ENCODE results near the gene HEXIM1. TPM values are rescaled to one million over a fixed set of nuclear protein-coding genes. Genes with fewer than 3 reads are reported as not detected.
A peak's percentile ranks its signal among the peaks of the same experiment; 100 is the strongest.

The HEXIM1 gene
- total RNA-seq, 1 experiment from 2014 or later, result 29.6 TPM

DNA sequence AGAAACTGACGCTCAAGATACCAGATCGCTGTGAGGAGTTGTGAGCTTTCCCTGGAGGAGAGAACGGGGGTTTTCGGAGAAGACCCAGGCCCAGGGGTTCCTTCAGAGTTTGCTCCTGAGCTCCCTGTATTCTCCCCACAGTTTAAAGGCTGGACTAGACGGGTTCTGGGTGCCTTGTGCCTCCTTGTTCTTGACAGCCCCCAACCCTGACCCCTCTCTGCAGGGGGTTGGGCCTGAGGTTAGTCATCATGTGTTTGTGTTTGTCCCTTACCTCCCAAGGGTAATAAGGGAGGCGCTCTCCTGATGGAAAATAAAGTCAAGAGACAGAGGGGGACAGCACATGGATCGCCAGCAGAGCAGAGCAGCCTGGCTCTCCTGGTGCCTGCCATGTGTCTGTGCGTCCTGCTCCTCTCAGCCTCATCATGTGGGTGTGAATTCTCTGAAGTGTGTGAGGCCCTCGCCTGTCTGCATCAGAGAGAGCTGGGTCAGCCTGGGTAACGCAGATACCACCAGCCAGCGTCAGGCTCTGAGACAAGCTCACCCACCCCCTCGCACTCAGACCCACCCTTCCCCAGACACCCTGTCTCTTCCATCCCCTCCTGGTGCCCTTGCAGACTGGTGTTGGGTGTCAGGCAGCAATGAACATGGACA, 22.1 kb downstream of the HEXIM1 start:
- ChIA-PET POLR2A (interaction anchor here (1.4 to 4.4 kb wide), 3 partner anchors 9 to 22 kb away, joined by 9 to 82 read pairs (median 75); partner anchors contain the start of genes HEXIM1 and HEXIM2), CTCF (interaction anchor here (1.0 to 6.4 kb wide), 9 partner anchors 8 to 255 kb away, joined by 3 to 99 read pairs (median 7); partner anchors contain the start of genes ACBD4, HEXIM1 and HEXIM2)
- Mint-ChIP-seq H3K36me3 (peaks cover 4% of the 10 kb centered on the region), H3K4me1 (peaks cover 29% of the 10 kb centered on the region), H3K27me3 (ENCODE audit: low read depth) (no peaks in the 10 kb centered on the region), H3K4me3 (no peak overlapping the region), H3K9me3 (no peaks in the 10 kb centered on the region), H3K27ac (peak overlapping the region; percentile 87; the same call in 1 of the 2 replicates)
- ATAC-seq (no peak), DNase-seq (ENCODE audit: low spot score) (no peak)
- no peak for TF ChIP-seq HMGA2 (CRISPR knock-in tag; IDR thresholded peaks at IDR 0.05)
- no peak for TF ChIP-seq TP53 (CRISPR knock-in tag; IDR thresholded peaks at IDR 0.05)
- TF ChIP-seq, protein P1, sequence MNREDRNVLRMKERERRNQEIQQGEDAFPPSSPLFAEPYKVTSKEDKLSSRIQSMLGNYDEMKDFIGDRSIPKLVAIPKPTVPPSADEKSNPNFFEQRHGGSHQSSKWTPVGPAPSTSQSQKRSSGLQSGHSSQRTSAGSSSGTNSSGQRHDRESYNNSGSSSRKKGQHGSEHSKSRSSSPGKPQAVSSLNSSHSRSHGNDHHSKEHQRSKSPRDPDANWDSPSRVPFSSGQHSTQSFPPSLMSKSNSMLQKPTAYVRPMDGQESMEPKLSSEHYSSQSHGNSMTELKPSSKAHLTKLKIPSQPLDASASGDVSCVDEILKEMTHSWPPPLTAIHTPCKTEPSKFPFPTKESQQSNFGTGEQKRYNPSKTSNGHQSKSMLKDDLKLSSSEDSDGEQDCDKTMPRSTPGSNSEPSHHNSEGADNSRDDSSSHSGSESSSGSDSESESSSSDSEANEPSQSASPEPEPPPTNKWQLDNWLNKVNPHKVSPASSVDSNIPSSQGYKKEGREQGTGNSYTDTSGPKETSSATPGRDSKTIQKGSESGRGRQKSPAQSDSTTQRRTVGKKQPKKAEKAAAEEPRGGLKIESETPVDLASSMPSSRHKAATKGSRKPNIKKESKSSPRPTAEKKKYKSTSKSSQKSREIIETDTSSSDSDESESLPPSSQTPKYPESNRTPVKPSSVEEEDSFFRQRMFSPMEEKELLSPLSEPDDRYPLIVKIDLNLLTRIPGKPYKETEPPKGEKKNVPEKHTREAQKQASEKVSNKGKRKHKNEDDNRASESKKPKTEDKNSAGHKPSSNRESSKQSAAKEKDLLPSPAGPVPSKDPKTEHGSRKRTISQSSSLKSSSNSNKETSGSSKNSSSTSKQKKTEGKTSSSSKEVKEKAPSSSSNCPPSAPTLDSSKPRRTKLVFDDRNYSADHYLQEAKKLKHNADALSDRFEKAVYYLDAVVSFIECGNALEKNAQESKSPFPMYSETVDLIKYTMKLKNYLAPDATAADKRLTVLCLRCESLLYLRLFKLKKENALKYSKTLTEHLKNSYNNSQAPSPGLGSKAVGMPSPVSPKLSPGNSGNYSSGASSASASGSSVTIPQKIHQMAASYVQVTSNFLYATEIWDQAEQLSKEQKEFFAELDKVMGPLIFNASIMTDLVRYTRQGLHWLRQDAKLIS (CRISPR knock-in tag; IDR thresholded peaks at IDR 0.05; ENCODE audit: borderline replicate concordance), result no peak
- TF ChIP-seq, protein P2, sequence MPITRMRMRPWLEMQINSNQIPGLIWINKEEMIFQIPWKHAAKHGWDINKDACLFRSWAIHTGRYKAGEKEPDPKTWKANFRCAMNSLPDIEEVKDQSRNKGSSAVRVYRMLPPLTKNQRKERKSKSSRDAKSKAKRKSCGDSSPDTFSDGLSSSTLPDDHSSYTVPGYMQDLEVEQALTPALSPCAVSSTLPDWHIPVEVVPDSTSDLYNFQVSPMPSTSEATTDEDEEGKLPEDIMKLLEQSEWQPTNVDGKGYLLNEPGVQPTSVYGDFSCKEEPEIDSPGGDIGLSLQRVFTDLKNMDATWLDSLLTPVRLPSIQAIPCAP (CRISPR knock-in tag; IDR thresholded peaks at IDR 0.05), result no peak
- TF ChIP-seq JAZF1 (CRISPR knock-in tag; IDR thresholded peaks at IDR 0.05), result no peak
- no peak for TF ChIP-seq ZNF423 (CRISPR knock-in tag; IDR thresholded peaks at IDR 0.05)
- TF ChIP-seq JUN (CRISPR knock-in tag; IDR thresholded peaks at IDR 0.05), result no peak
- no peak for TF ChIP-seq NR1H2 (CRISPR knock-in tag; IDR thresholded peaks at IDR 0.05)
- TF ChIP-seq, protein P3, sequence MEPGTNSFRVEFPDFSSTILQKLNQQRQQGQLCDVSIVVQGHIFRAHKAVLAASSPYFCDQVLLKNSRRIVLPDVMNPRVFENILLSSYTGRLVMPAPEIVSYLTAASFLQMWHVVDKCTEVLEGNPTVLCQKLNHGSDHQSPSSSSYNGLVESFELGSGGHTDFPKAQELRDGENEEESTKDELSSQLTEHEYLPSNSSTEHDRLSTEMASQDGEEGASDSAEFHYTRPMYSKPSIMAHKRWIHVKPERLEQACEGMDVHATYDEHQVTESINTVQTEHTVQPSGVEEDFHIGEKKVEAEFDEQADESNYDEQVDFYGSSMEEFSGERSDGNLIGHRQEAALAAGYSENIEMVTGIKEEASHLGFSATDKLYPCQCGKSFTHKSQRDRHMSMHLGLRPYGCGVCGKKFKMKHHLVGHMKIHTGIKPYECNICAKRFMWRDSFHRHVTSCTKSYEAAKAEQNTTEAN (CRISPR knock-in tag; IDR thresholded peaks at IDR 0.05), result no peak
- TF ChIP-seq, protein P4, sequence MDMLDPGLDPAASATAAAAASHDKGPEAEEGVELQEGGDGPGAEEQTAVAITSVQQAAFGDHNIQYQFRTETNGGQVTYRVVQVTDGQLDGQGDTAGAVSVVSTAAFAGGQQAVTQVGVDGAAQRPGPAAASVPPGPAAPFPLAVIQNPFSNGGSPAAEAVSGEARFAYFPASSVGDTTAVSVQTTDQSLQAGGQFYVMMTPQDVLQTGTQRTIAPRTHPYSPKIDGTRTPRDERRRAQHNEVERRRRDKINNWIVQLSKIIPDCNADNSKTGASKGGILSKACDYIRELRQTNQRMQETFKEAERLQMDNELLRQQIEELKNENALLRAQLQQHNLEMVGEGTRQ (CRISPR knock-in tag; IDR thresholded peaks at IDR 0.05), result no peak
- no peak for TF ChIP-seq SP1 (CRISPR knock-in tag; conservative IDR thresholded peaks at IDR 0.05)
- TF ChIP-seq PRRX2 (CRISPR knock-in tag; IDR thresholded peaks at IDR 0.05), result no peak
- no peak for TF ChIP-seq SMAD4 (CRISPR knock-in tag; IDR thresholded peaks at IDR 0.05)
- TF ChIP-seq OVOL2 (CRISPR knock-in tag; IDR thresholded peaks at IDR 0.05; ENCODE audit: borderline replicate concordance), result no peak
- no peak for TF ChIP-seq NFE2L1 (CRISPR knock-in tag; IDR thresholded peaks at IDR 0.05)
- TF ChIP-seq FOXK1 (CRISPR knock-in tag; IDR thresholded peaks at IDR 0.05), result no peak
- TF ChIP-seq GRHL2 (CRISPR knock-in tag; IDR thresholded peaks at IDR 0.05; ENCODE audit: insufficient replicate concordance, severe bottlenecking), result no peak

DNA sequence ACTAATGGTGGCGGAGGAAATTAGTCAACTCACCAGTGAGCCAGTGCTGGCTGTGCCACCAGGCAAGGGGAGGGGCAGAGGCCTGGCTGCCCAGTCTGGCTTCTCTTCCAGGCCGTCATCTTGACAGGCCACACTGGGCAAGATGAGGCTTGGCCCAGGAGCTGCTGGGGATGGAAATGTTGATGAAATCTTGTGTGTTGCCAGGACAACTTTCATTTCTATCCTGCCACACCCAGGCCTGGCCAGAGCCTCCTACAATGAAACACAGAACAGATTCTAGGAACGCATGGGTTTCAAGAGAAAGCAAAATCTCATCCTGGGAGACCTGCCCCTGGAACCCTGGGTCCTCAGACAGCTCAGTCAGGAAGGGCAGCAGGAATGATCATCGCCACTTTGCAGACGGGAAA, 22.7 kb downstream of the HEXIM1 start:
- Mint-ChIP-seq H3K4me3 (no peak overlapping the region), H3K27me3 (ENCODE audit: low read depth) (no peaks in the 10 kb centered on the region), H3K27ac (peak overlapping the region; percentile 87), H3K36me3 (peaks cover 3% of the 10 kb centered on the region; the same call in 1 of the 2 replicates), H3K9me3 (no peaks in the 10 kb centered on the region), H3K4me1 (peaks cover 29% of the 10 kb centered on the region)
- ChIA-PET CTCF (interaction anchor here (1.0 to 6.4 kb wide), 11 partner anchors 9 to 254 kb away, joined by 3 to 99 read pairs (median 7); partner anchors contain the start of genes ACBD4, HEXIM1 and HEXIM2), POLR2A (interaction anchor here (4.0 to 4.4 kb wide), 2 partner anchors 9 to 22 kb away, joined by 75 to 82 read pairs; partner anchors contain the start of genes HEXIM1 and HEXIM2)
- DNase-seq (ENCODE audit: low spot score) (no peak), ATAC-seq (no peak)
- TF ChIP-seq NFYB (CRISPR knock-in tag; conservative IDR thresholded peaks at IDR 0.05; ENCODE audit: low read depth) (no peak), ZNF219 (CRISPR knock-in tag; IDR thresholded peaks at IDR 0.05; ENCODE audit: borderline replicate concordance) (no peak), HMGA2 (CRISPR knock-in tag; IDR thresholded peaks at IDR 0.05) (no peak), ZNF416 (CRISPR knock-in tag; IDR thresholded peaks at IDR 0.05) (no peak), ESRRA (CRISPR knock-in tag; IDR thresholded peaks at IDR 0.05; ENCODE audit: borderline replicate concordance) (no peak)
- TF ChIP-seq, protein P5, sequence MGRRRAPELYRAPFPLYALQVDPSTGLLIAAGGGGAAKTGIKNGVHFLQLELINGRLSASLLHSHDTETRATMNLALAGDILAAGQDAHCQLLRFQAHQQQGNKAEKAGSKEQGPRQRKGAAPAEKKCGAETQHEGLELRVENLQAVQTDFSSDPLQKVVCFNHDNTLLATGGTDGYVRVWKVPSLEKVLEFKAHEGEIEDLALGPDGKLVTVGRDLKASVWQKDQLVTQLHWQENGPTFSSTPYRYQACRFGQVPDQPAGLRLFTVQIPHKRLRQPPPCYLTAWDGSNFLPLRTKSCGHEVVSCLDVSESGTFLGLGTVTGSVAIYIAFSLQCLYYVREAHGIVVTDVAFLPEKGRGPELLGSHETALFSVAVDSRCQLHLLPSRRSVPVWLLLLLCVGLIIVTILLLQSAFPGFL (CRISPR knock-in tag; IDR thresholded peaks at IDR 0.05; ENCODE audit: borderline replicate concordance), result no peak
- TF ChIP-seq, protein P6, sequence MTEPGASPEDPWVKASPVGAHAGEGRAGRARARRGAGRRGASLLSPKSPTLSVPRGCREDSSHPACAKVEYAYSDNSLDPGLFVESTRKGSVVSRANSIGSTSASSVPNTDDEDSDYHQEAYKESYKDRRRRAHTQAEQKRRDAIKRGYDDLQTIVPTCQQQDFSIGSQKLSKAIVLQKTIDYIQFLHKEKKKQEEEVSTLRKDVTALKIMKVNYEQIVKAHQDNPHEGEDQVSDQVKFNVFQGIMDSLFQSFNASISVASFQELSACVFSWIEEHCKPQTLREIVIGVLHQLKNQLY (CRISPR knock-in tag; IDR thresholded peaks at IDR 0.05), result no peak
- TF ChIP-seq, protein P7, sequence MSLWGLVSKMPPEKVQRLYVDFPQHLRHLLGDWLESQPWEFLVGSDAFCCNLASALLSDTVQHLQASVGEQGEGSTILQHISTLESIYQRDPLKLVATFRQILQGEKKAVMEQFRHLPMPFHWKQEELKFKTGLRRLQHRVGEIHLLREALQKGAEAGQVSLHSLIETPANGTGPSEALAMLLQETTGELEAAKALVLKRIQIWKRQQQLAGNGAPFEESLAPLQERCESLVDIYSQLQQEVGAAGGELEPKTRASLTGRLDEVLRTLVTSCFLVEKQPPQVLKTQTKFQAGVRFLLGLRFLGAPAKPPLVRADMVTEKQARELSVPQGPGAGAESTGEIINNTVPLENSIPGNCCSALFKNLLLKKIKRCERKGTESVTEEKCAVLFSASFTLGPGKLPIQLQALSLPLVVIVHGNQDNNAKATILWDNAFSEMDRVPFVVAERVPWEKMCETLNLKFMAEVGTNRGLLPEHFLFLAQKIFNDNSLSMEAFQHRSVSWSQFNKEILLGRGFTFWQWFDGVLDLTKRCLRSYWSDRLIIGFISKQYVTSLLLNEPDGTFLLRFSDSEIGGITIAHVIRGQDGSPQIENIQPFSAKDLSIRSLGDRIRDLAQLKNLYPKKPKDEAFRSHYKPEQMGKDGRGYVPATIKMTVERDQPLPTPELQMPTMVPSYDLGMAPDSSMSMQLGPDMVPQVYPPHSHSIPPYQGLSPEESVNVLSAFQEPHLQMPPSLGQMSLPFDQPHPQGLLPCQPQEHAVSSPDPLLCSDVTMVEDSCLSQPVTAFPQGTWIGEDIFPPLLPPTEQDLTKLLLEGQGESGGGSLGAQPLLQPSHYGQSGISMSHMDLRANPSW (CRISPR knock-in tag; conservative IDR thresholded peaks at IDR 0.05; ENCODE audit: low read depth), result no peak
